Measurements from ENCODE around the gene CD200R1. TPM values are rescaled to one million over a fixed set of nuclear protein-coding genes. Genes with fewer than 3 reads are reported as not detected.

The CD200R1 gene
- polyA plus RNA-seq (2011; rRNA removed) (not detected in 2 replicates), polyA minus RNA-seq (2011; rRNA and poly(A)+ RNA removed) (not detected in 2 replicates)

GRCh38 chr3:112974894-112975293, at the start of gene CD200R1:
TSS of gene CD200R1 (minus strand) at chr3:112975103. CDS start at chr3:112974857, 246 bp downstream.
- ChIA-PET CTCF (interaction anchor here (1.1 to 1.9 kb wide), 3 partner anchors 240 to 393 kb away, joined by 3 to 7 read pairs (median 4); no protein-coding TSS in a partner anchor), POLR2A (no interaction called here)
- DNase-seq (ENCODE audit: low read depth): no peak
- no peaks in the 10 kb centered on the region for H3K36me3 ChIP-seq (ENCODE audit: control insufficient read depth, insufficient read depth, low read length)
- TF ChIP-seq CTCF (IDR thresholded peaks at IDR 0.05; ENCODE audit: insufficient read depth, low read depth, low read length): no peak
- peaks cover 1% of the 10 kb centered on the region; the same call in 1 of the 2 replicates for H3K27me3 ChIP-seq (ENCODE audit: control insufficient read depth, insufficient read depth, low read length)
- H3K4me3 ChIP-seq (ENCODE audit: low read depth, low read length): no peak within 1 kb of the TSS

GRCh38 chr3:113021471-113021870, 46.6 kb upstream of the CD200R1 start:
- no peak for DNase-seq (ENCODE audit: low read depth)
- Histone ChIP-seq H3K4me3 (ENCODE audit: low read depth, low read length) (no peak overlapping the region), H3K36me3 (ENCODE audit: control insufficient read depth, insufficient read depth, low read length) (no peaks in the 10 kb centered on the region; the same call in 1 of the 2 replicates), H3K27me3 (ENCODE audit: control insufficient read depth, insufficient read depth, low read length) (no peaks in the 10 kb centered on the region)
- ChIA-PET POLR2A (no interaction called here), CTCF (interaction anchor here (1.0 to 3.8 kb wide), 2 partner anchors 14 to 16 kb away, joined by 3 to 14 read pairs; no protein-coding TSS in a partner anchor)
- no peak for TF ChIP-seq CTCF (IDR thresholded peaks at IDR 0.05; ENCODE audit: insufficient read depth, low read depth, low read length)

- Histone ChIP-seq H3K36me3 (ENCODE audit: control insufficient read depth, insufficient read depth, low read length) (no peaks in the 10 kb centered on the region; the same call in 1 of the 2 replicates), H3K4me3 (ENCODE audit: low read depth, low read length) (peak overlapping the region; percentile 65), H3K27me3 (ENCODE audit: control insufficient read depth, insufficient read depth, low read length) (no peaks in the 10 kb centered on the region)
- TF ChIP-seq CTCF (IDR thresholded peaks at IDR 0.05; ENCODE audit: insufficient read depth, low read depth, low read length): no peak
- POLR2A ChIA-PET: interaction anchor here (0.6 to 1.6 kb wide), 2 partner anchors 10 to 403 kb away, joined by 5 to 21 read pairs; no protein-coding TSS in a partner anchor
- DNase-seq (ENCODE audit: low read depth): peak; percentile 69
- CTCF ChIA-PET: interaction anchor here (0.9 to 3.8 kb wide), 6 partner anchors 11 to 437 kb away, joined by 3 to 19 read pairs (median 5); no protein-coding TSS in a partner anchor
These were observed 44.6 kb upstream of the CD200R1 start for GRCh38 chr3:113019182-113020137.

- Histone ChIP-seq H3K36me3 (ENCODE audit: control insufficient read depth, insufficient read depth, low read length) (peaks cover 2% of the 10 kb centered on the region; the same call in 1 of the 2 replicates), H3K27me3 (ENCODE audit: control insufficient read depth, insufficient read depth, low read length) (no peaks in the 10 kb centered on the region), H3K4me3 (ENCODE audit: low read depth, low read length) (peak overlapping the region; percentile 65)
- POLR2A ChIA-PET: interaction anchor here (0.6 to 1.6 kb wide), 3 partner anchors 9 to 402 kb away, joined by 5 to 21 read pairs (median 5); no protein-coding TSS in a partner anchor
- no peak for DNase-seq (ENCODE audit: low read depth)
- TF ChIP-seq CTCF (IDR thresholded peaks at IDR 0.05; ENCODE audit: insufficient read depth, low read depth, low read length): no peak
- CTCF ChIA-PET: interaction anchor here (0.7 to 3.8 kb wide), 8 partner anchors 10 to 437 kb away, joined by 3 to 19 read pairs (median 4); no protein-coding TSS in a partner anchor
These were observed 43.8 kb upstream of the CD200R1 start for GRCh38 chr3:113018536-113019181.
